A549 (cell line): Measurements from ENCODE around the gene PSMC3IP. TPM values are rescaled to one million over a fixed set of nuclear protein-coding genes. Genes with fewer than 3 reads are reported as not detected.

Experiments
- ATAC-seq, 2 experiments: fragments of 200-7000 bp in 1 of 2; fragments of >200 bp in 1 of 2; cut with Nextera tagmentation in 1 of 2; cut with Tn5 transposase in 1 of 2; 3 replicates each; pipeline versions ENCODE4 v1.8.0 to v1.9.1; 2018 to 2020; ENCODE audit warnings: mild to moderate bottlenecking in 1 of 2, moderate library complexity in 1 of 2
- CTCF ChIA-PET: fragments of 300-600 bp; sonication (Branson Sonifier 250); formaldehyde crosslinking; extraction: SDS; loops from one replicate; lab custom pipeline; 2021; ENCODE audit warnings: antibody characterized with exemption, inconsistent platforms; lab: Yijun Ruan, JAX
- POLR2A ChIA-PET: fragments of 350-600 bp; formaldehyde crosslinking; extraction: SDS; loops from one replicate; lab custom pipeline; 2021; ENCODE audit warnings: antibody characterized with exemption, inconsistent platforms; lab: Yijun Ruan, JAX
- DNase-seq, 2 experiments: peaks; one replicate each; pipeline versions ENCODE4 v3.0.0 to v3.0.0-alpha.2; 2011 to 2016; ENCODE audit warnings: low read depth in 1 of 2, low spot score in 1 of 2
- FAIRE-seq: peaks from 2 replicates; lab custom pipeline; 2011; peaks lifted over from hg19 to GRCh38; lab: Jason Lieb, UNC
- H3K27ac ChIP-seq, 2 experiments: fragments of >200 bp; sonication (Bioruptor Twin); formaldehyde crosslinking; 3 replicates each; pipeline ENCODE4 v1.5.1; 2016 to 2017
- H3K4me1 ChIP-seq: fragments of >200 bp; sonication (Bioruptor Twin); formaldehyde crosslinking; 3 replicates; pipeline ENCODE4 v1.6.1; 2016
- H3K4me2 ChIP-seq: fragments of >200 bp; sonication (Bioruptor Twin); formaldehyde crosslinking; 3 replicates; pipeline ENCODE4 v1.6.1; 2016
- H3K4me3 ChIP-seq: fragments of >200 bp; sonication (Bioruptor Twin); formaldehyde crosslinking; 3 replicates; pipeline ENCODE4 v1.5.1; 2016
- H3K9me3 ChIP-seq: fragments of >200 bp; sonication (Bioruptor Twin); formaldehyde crosslinking; 3 replicates; pipeline ENCODE4 v1.6.1; 2016
- BCL3 ChIP-seq: fragments of >200 bp; sonication (Bioruptor Twin); formaldehyde crosslinking; IDR thresholded peaks from 3 replicates; pipeline ENCODE4 v1.6.1; 2016
- BHLHE40 ChIP-seq: IDR thresholded peaks from 2 replicates; pipeline ENCODE4 v1.6.1; 2012; ENCODE audit warnings: low read depth, low read length, inconsistent platforms
- CBX2 ChIP-seq: fragments of 200-600 bp; sonication (generic); IDR thresholded peaks from 2 replicates; pipeline ENCODE4 v1.6.1; 2016; ENCODE audit warnings: low read depth, mild to moderate bottlenecking, borderline replicate concordance
- CBX8 ChIP-seq: fragments of 200-600 bp; sonication (generic); IDR thresholded peaks from 2 replicates; pipeline ENCODE4 v1.6.1; 2016
- CTCF ChIP-seq: fragments of >200 bp; sonication (Bioruptor Twin); formaldehyde crosslinking; IDR thresholded peaks from 3 replicates; pipeline ENCODE4 v1.5.1; 2016
- E2F6 ChIP-seq: IDR thresholded peaks from 2 replicates; pipeline ENCODE4 v1.6.1; 2012; ENCODE audit warnings: low read depth, borderline replicate concordance
- EHF ChIP-seq: fragments of 250-450 bp; sonication (Bioruptor Pico); IDR thresholded peaks from 2 replicates; pipeline ENCODE4 v1.5.0; 2020; ENCODE audit warnings: mild to moderate bottlenecking
- EP300 ChIP-seq, 2 experiments: fragments of >200 bp; sonication (Bioruptor Twin); formaldehyde crosslinking; IDR thresholded peaks; 2 replicates in 1 of 2; 3 replicates in 1 of 2; pipeline ENCODE4 v1.6.1; 2016 to 2017
- ESRRA ChIP-seq: fragments of 150-350 bp; IDR thresholded peaks from 2 replicates; pipeline ENCODE4 v1.6.1; 2014; ENCODE audit warnings: mild to moderate bottlenecking, low read length, borderline replicate concordance
- FOSB ChIP-seq: fragments of 250-450 bp; sonication (Bioruptor Pico); IDR thresholded peaks from 2 replicates; pipeline ENCODE4 v1.5.0; 2020; ENCODE audit warnings: mild to moderate bottlenecking, moderate library complexity
- GATA3 ChIP-seq: IDR thresholded peaks from 2 replicates; pipeline ENCODE4 v1.6.1; 2012; ENCODE audit warnings: borderline replicate concordance
- HDAC2 ChIP-seq: fragments of 200-600 bp; sonication (generic); IDR thresholded peaks from 2 replicates; pipeline ENCODE4 v1.6.1; 2016
- HMGXB4 ChIP-seq: fragments of 250-450 bp; sonication (Bioruptor Pico); IDR thresholded peaks from 2 replicates; pipeline ENCODE4 v1.5.0; 2021; ENCODE audit warnings: mild to moderate bottlenecking, moderate library complexity, borderline replicate concordance
- HOXB13 ChIP-seq: fragments of 250-450 bp; sonication (Bioruptor Pico); IDR thresholded peaks from 2 replicates; pipeline ENCODE4 v1.5.0; 2020; ENCODE audit warnings: low read depth, mild to moderate bottlenecking, moderate library complexity
- KDM5A ChIP-seq: fragments of 200-600 bp; sonication (generic); IDR thresholded peaks from 2 replicates; pipeline ENCODE4 v1.6.1; 2016; ENCODE audit warnings: antibody characterized with exemption, mild to moderate bottlenecking
- MAFK ChIP-seq: fragments of 450-650 bp; IDR thresholded peaks from 2 replicates; pipeline ENCODE4 v1.6.1; 2014; ENCODE audit not compliant: partially characterized antibody
- MYC ChIP-seq: IDR thresholded peaks from 2 replicates; pipeline ENCODE4 v1.6.1; 2012; ENCODE audit warnings: mild to moderate bottlenecking, inconsistent platforms, low read length, improper control_type of control experiment, borderline replicate concordance
- NPAS2 ChIP-seq: fragments of 250-450 bp; sonication (Bioruptor Pico); IDR thresholded peaks from 2 replicates; pipeline ENCODE4 v1.8.0; 2022; ENCODE audit warnings: mild to moderate bottlenecking, moderate library complexity, borderline replicate concordance
- PHF8 ChIP-seq: fragments of 200-600 bp; sonication (generic); IDR thresholded peaks from 2 replicates; pipeline ENCODE4 v1.6.1; 2016; ENCODE audit warnings: low read depth, mild to moderate bottlenecking, antibody characterized with exemption, moderate library complexity, borderline replicate concordance
- POLR2AphosphoS2 ChIP-seq: conservative IDR thresholded peaks from 2 replicates; pipeline ENCODE4 v1.6.1; 2012; ENCODE audit warnings: low read length, improper control_type of control experiment, inconsistent platforms
- RAD21 ChIP-seq, 2 experiments: fragments of >200 bp in 1 of 2; sonication (Bioruptor Twin) in 1 of 2; formaldehyde crosslinking in 1 of 2; IDR thresholded peaks in 1 of 2; conservative IDR thresholded peaks in 1 of 2; 2 replicates in 1 of 2; 3 replicates in 1 of 2; pipeline ENCODE4 v1.6.1; 2012 to 2018; ENCODE audit warnings: inconsistent platforms in 1 of 2
- RARB ChIP-seq: fragments of 250-450 bp; sonication (Bioruptor Pico); IDR thresholded peaks from 2 replicates; pipeline ENCODE4 v1.8.0; 2021; ENCODE audit warnings: mild to moderate bottlenecking, moderate library complexity
- RNF2 ChIP-seq: fragments of 200-600 bp; sonication (generic); IDR thresholded peaks from 2 replicates; pipeline ENCODE4 v1.6.1; 2016; ENCODE audit warnings: low read depth, mild to moderate bottlenecking, antibody characterized with exemption, moderate library complexity, borderline replicate concordance
- SMC3 ChIP-seq: fragments of >200 bp; sonication (Bioruptor Twin); formaldehyde crosslinking; IDR thresholded peaks from 3 replicates; pipeline ENCODE4 v1.6.1; 2018; ENCODE audit warnings: inconsistent platforms
- SREBF2 ChIP-seq: fragments of 450-650 bp; IDR thresholded peaks from 2 replicates; pipeline ENCODE4 v1.6.1; 2014; ENCODE audit warnings: mild to moderate bottlenecking, moderate library complexity
- TP53 ChIP-seq: fragments of 250-450 bp; sonication (Bioruptor Pico); IDR thresholded peaks from 2 replicates; pipeline ENCODE4 v1.5.0; 2021; ENCODE audit warnings: mild to moderate bottlenecking, moderate library complexity
- ZNF302 ChIP-seq: fragments of 250-450 bp; sonication (Bioruptor Pico); IDR thresholded peaks from 2 replicates; pipeline ENCODE4 v1.9.0; 2021; ENCODE audit warnings: inconsistent platforms, mild to moderate bottlenecking, moderate library complexity
- WGBS: methylation state at CpG from one replicate; pipeline ENCODE4 v1.1.6; 2017; ENCODE audit errors: missing lambda C conversion rate; 5-methylcytosine and 5-hydroxymethylcytosine counted together
- polyA plus RNA-seq, 4 experiments: library from polyadenylated mRNA; depleted of rRNA in 3 of 4; stranded (reverse); fragments of >200 nt; fragmentation: RNase III in 1 of 4; extraction: RNeasy Plus Mini Kit Qiagen cat#74134 plus additional on column Dnase treatment in 1 of 4; gene quantifications; 2 replicates in 3 of 4; 3 replicates in 1 of 4; pipeline ENCODE4 v1.2.3, GENCODE V29; 2011 to 2017
- TF ChIP-seq, protein P1 (sequence below): IDR thresholded peaks from 2 replicates; pipeline ENCODE4 v1.6.1; 2012

Gene PSMC3IP
- polyA plus RNA-seq, 2 of the 4 experiments (the other 2 are of a cell fraction) = 26.1 to 37.9 TPM

GRCh38 chr17:42544874-42545283 is 32.6 kb downstream of the PSMC3IP start:
- Histone ChIP-seq H3K9me3 (no peaks in the 10 kb centered on the region), H3K27ac (no peak overlapping the region), H3K4me2 (no peak overlapping the region), H3K4me3 (no peak overlapping the region), H3K4me1 (peaks cover 21% of the 10 kb centered on the region)
- ChIA-PET CTCF (interaction anchor here (1.0 to 4.2 kb wide), 3 partner anchors 8 to 233 kb away, joined by 3 to 37 read pairs (median 3); partner anchors contain the start of gene NAGLU), POLR2A (no interaction called here)
- ATAC-seq (no peak), DNase-seq (no peak), FAIRE-seq (no peak)
- 81% methylated on average over 8 of the region's 8 CpGs for WGBS
- TF ChIP-seq MAFK (no peak), HDAC2 (no peak), TP53 (CRISPR knock-in tag) (no peak), EHF (CRISPR knock-in tag) (no peak), CBX2 (no peak), PHF8 (no peak), GATA3 (no peak), POLR2AphosphoS2 (no peak), RNF2 (no peak), BCL3 (no peak), CBX8 (no peak), ESRRA (no peak), ZNF302 (CRISPR knock-in tag) (no peak), HOXB13 (no peak), HMGXB4 (no peak), SREBF2 (no peak), KDM5A (no peak), MYC (no peak), FOSB (CRISPR knock-in tag) (no peak)
- TF ChIP-seq, protein P1, sequence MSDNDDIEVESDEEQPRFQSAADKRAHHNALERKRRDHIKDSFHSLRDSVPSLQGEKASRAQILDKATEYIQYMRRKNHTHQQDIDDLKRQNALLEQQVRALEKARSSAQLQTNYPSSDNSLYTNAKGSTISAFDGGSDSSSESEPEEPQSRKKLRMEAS = no peak

GRCh38 chr17:42543190-42544079 is 34.1 kb downstream of the PSMC3IP start:
- ChIA-PET POLR2A (no interaction called here), CTCF (interaction anchor here (0.5 to 1.8 kb wide), 5 partner anchors 9 to 221 kb away, joined by 3 to 8 read pairs (median 3); partner anchors contain the start of gene HSD17B1)
- peaks cover 16% of the 10 kb centered on the region for H3K4me1 ChIP-seq
- no peak for FAIRE-seq
- no peak for DNase-seq
- WGBS = 95% methylated on average over 39 of the region's 39 CpGs
- no peak overlapping the region for H3K27ac ChIP-seq
- TF ChIP-seq SMC3 (no peak), E2F6 (no peak), PHF8 (no peak), NPAS2 (no peak), EHF (CRISPR knock-in tag) (no peak), BHLHE40 (no peak), RARB (CRISPR knock-in tag) (no peak), RAD21 (conservative IDR thresholded peaks at IDR 0.05 in 1 of 2, IDR thresholded peaks at IDR 0.05 in 1 of 2) (no peak), EP300 (IDR thresholded peaks at IDR 0.05) (no peak), HDAC2 (no peak), CTCF (no peak)
- ATAC-seq = no peak
- H3K4me2 ChIP-seq = no peak overlapping the region
- H3K9me3 ChIP-seq = no peaks in the 10 kb centered on the region
- no peak overlapping the region for H3K4me3 ChIP-seq
